WERI-Rb-1 (cell line): Measurements from ENCODE around the gene TIMM23.

Experiments used
- DNase-seq: peaks from one replicate; pipeline ENCODE4 v3.0.0-alpha.2; 2020
- H3K27ac ChIP-seq: fragments of 250-450 bp; sonication (Bioruptor Pico); 2 replicates; pipeline ENCODE4 v1.5.1; 2020; ENCODE audit warnings: mild to moderate bottlenecking, moderate library complexity
- H3K27me3 ChIP-seq: fragments of 250-450 bp; sonication (Bioruptor Pico); 2 replicates; pipeline ENCODE4 v1.5.1; 2021; ENCODE audit warnings: mild to moderate bottlenecking, low read depth, moderate library complexity; ENCODE audit not compliant: insufficient read depth, severe bottlenecking
- H3K36me3 ChIP-seq: fragments of 250-450 bp; sonication (Bioruptor Pico); 2 replicates; pipeline ENCODE4 v1.5.1; 2020; ENCODE audit warnings: mild to moderate bottlenecking, moderate library complexity
- H3K4me3 ChIP-seq: 2 replicates; pipeline ENCODE4 v1.5.1; 2011; ENCODE audit warnings: low read depth, mild to moderate bottlenecking, control low read depth, low read length
- H3K9me3 ChIP-seq: fragments of 250-450 bp; sonication (Bioruptor Pico); 2 replicates; pipeline ENCODE4 v1.5.1; 2021; ENCODE audit warnings: mild to moderate bottlenecking, moderate library complexity; ENCODE audit not compliant: severe bottlenecking
- TF ChIP-seq, protein P1 (sequence below): IDR thresholded peaks from 2 replicates; pipeline ENCODE4 v1.5.1; 2011; ENCODE audit warnings: low read depth, mild to moderate bottlenecking, control low read depth, inconsistent platforms, low read length

TIMM23 gene

DNA sequence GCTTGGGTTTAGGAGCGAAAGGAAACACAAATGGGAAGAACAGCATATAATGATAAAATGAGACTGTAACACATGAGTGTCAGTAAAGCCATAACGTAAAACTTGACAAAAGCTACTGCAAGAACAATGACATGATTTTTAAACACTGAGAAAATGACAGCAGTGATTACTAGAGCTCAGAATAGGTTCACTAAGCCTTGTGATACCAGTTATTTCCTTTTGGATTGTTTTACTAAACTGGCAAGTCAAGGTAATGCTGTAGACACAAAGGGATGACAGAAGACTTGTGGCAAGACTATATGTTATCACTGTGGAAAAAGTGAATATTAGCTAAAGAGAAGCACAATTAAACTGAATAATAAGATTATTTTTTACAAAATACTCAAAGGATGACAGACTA is 45.4 kb downstream of the TIMM23 start:
- H3K36me3 ChIP-seq, result peaks cover 30% of the 10 kb centered on the region

DNA sequence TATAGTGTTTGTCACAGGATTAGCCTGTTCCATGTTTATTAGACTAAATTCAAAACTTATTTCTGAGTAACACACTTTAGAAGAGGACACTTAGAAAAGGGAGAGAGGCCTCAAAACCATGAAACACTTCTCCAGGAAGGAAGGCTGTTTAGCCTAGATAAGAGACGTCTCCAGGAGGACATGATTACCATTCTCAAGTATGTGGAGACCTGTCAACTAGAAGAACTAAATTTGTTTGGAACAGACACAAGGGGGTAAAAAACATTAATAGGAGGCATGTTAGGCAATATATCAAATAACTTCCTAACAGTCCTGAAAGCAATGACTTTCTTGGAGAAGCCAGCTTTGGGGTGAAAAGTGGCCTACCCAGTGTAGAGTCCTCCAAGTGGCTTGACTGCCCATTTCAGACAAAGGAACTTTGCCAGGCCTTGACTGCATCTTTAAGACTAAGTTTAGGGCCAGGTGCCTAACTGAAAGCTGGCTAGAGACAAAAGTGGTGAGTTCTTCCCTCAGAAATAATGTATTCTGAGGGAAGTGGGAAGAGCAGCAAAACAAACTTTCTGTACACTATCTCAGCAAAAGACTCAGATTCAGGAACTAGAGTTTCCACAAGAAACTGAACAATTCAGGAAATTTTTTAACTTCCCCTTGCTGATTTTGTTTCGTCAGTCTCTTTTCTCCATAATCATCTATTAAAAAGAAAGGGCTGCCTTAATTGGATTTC is 46.3 kb downstream of the TIMM23 start:
- H3K9me3 ChIP-seq, result no peaks in the 10 kb centered on the region
- H3K36me3 ChIP-seq, result peaks cover 21% of the 10 kb centered on the region
- no peak overlapping the region for H3K4me3 ChIP-seq
- no peaks in the 10 kb centered on the region for H3K27me3 ChIP-seq
- TF ChIP-seq, protein P1, sequence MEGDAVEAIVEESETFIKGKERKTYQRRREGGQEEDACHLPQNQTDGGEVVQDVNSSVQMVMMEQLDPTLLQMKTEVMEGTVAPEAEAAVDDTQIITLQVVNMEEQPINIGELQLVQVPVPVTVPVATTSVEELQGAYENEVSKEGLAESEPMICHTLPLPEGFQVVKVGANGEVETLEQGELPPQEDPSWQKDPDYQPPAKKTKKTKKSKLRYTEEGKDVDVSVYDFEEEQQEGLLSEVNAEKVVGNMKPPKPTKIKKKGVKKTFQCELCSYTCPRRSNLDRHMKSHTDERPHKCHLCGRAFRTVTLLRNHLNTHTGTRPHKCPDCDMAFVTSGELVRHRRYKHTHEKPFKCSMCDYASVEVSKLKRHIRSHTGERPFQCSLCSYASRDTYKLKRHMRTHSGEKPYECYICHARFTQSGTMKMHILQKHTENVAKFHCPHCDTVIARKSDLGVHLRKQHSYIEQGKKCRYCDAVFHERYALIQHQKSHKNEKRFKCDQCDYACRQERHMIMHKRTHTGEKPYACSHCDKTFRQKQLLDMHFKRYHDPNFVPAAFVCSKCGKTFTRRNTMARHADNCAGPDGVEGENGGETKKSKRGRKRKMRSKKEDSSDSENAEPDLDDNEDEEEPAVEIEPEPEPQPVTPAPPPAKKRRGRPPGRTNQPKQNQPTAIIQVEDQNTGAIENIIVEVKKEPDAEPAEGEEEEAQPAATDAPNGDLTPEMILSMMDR, result no peak
- DNase-seq, result no peak
- no peak overlapping the region for H3K27ac ChIP-seq

More for the DNA sequence above, 45.4 kb downstream of the TIMM23 start:
- H3K27me3 ChIP-seq, result no peaks in the 10 kb centered on the region
- H3K9me3 ChIP-seq, result no peaks in the 10 kb centered on the region
- no peak overlapping the region for H3K27ac ChIP-seq
- no peak overlapping the region for H3K4me3 ChIP-seq
- no peak for DNase-seq
- TF ChIP-seq, protein P1, result no peak

DNA sequence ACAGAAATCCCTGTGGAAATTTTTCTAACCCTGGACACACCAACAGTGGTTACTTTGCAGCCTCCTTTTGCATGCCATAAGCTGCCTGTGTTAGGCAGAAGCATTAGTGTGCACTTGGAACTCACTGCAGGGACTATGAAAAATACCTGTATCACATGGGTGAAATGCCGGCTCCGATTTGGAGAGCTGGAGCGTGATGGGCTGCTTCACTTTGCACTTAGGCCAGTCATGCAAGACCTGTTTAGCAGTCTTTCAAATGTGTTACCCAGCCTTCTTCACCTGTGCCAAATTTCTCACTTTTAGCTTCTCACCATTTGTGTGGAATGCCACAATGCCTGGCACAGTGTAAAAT is 46.9 kb downstream of the TIMM23 start:
- Histone ChIP-seq H3K27ac (no peak overlapping the region), H3K27me3 (no peaks in the 10 kb centered on the region), H3K36me3 (peaks cover 16% of the 10 kb centered on the region), H3K4me3 (no peak overlapping the region), H3K9me3 (no peaks in the 10 kb centered on the region)
- TF ChIP-seq, protein P1, result no peak
- DNase-seq, result no peak

DNA sequence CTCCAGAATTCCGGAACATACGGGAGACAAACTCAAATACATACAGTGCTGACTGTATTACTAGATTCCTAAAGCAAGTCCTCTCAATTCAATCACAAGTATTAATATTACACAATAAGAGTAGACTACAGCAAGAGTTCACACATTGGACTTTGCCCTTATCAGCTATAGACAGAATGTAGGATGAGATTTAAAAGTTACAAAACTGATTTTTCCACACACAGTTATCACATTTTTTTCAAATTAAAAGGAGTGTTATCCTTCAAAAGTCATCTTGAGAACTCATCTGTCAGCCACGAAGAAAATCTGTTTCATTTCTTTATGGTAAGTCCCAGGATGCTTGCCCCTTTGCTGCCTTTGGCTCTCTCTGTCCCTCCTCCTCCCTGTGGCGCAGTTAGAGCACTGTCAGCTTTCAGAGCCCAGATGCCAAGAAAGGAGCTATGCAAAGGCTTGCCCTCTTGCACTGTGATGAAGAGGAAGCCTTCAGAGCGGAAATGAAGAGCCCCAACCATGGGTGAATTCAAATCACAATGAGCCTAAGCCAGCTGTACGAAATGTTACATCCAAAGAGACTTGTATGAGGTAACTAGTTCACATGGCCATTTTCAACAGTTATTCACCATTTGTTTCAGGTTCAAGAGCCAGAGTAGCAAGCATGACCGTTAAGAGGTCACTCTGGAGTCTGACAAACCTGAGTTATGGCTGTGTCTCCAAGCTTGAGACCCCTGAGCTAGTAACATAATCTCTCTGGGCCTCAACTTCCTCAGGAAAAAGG is 47.5 kb downstream of the TIMM23 start:
- no peak for DNase-seq

DNA sequence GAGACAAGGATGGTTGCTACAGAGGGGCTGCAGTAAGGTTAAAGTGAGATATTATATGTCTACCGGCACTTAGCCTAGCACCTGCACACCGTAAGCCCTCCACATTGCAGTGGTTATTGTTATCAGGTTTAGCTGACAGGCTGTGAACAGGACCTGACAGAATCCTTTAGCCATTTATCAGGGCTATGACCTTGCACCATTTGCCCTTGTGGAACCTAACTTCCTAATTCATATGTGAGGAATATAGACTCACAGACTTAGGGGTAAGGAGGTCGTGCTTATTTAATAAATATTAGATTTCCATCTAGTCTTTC is 48.0 kb downstream of the TIMM23 start:
- TF ChIP-seq, protein P1, result no peak
- Histone ChIP-seq H3K9me3 (no peaks in the 10 kb centered on the region), H3K27ac (no peak overlapping the region), H3K27me3 (no peaks in the 10 kb centered on the region), H3K4me3 (no peak overlapping the region), H3K36me3 (peaks cover 7% of the 10 kb centered on the region)
- no peak for DNase-seq

More for the DNA sequence above, 47.5 kb downstream of the TIMM23 start:
- no peaks in the 10 kb centered on the region for H3K9me3 ChIP-seq
- peaks cover 10% of the 10 kb centered on the region for H3K36me3 ChIP-seq
- no peak overlapping the region for H3K27ac ChIP-seq
- TF ChIP-seq, protein P1, result no peak
- no peaks in the 10 kb centered on the region for H3K27me3 ChIP-seq
- no peak overlapping the region for H3K4me3 ChIP-seq
